ENCODE data around the gene TOR2A. TPM values are rescaled to one million over a fixed set of nuclear protein-coding genes. Genes with fewer than 3 reads are reported as not detected.

Gene TOR2A
- total RNA-seq, 1 donor from 2014 or later, result 23.4 TPM

GRCh38 chr9:127722055-127722745, 12.9 kb downstream of the TOR2A start:
- intact Hi-C loops (cut with micrococcal nuclease), result no loop called here

GRCh38 chr9:127721391-127721821, 13.7 kb downstream of the TOR2A start:
- intact Hi-C loops (cut with micrococcal nuclease), result no loop called here

GRCh38 chr9:127720865-127721227, 14.2 kb downstream of the TOR2A start:
- intact Hi-C loops (cut with micrococcal nuclease), result no loop called here

- intact Hi-C loops (cut with micrococcal nuclease), result no loop called here
Observed at GRCh38 chr9:127720031-127720864, 14.8 kb downstream of the TOR2A start.

- intact Hi-C loops (cut with micrococcal nuclease), result loop anchor here (10.0 kb wide), 1 partner anchor 103 kb away; the partner anchor contains the start of gene STXBP1
Observed at GRCh38 chr9:127717766-127718165, 17.3 kb downstream of the TOR2A start.

GRCh38 chr9:127716412-127716811, 18.7 kb downstream of the TOR2A start:
- intact Hi-C loops (cut with micrococcal nuclease), result loop anchor here (10.0 kb wide), 1 partner anchor 102 kb away; the partner anchor contains the start of gene STXBP1

- intact Hi-C loops (cut with micrococcal nuclease), result loop anchor here (1.0 to 10.0 kb wide), 3 partner anchors 16 to 101 kb away; partner anchors contain the start of genes STXBP1 and TOR2A
Observed at GRCh38 chr9:127715470-127716337, 19.4 kb downstream of the TOR2A start, which contains the start of the genes PTRH1 and TTC16. Gene PTRH1, minus strand, starts transcription at chr9:127715663. Its CDS starts 24 bp downstream, at chr9:127715639. Gene TTC16, plus strand, starts transcription at chr9:127716079. Its CDS starts 67 bp downstream, at chr9:127716146.

GRCh38 chr9:127714951-127715469, 20.1 kb downstream of the TOR2A start:
- intact Hi-C loops (cut with micrococcal nuclease), result loop anchor here (1.0 to 10.0 kb wide), 3 partner anchors 16 to 100 kb away; partner anchors contain the start of genes STXBP1 and TOR2A

GRCh38 chr9:127714020-127714750, 20.9 kb downstream of the TOR2A start:
- intact Hi-C loops (cut with micrococcal nuclease), result loop anchor here (10.0 kb wide), 1 partner anchor 99 kb away; the partner anchor contains the start of gene STXBP1

- intact Hi-C loops (cut with micrococcal nuclease), result loop anchor here (10.0 kb wide), 1 partner anchor 98 kb away; the partner anchor contains the start of gene STXBP1
Observed at GRCh38 chr9:127712867-127713266, 22.2 kb downstream of the TOR2A start.

- intact Hi-C loops (cut with micrococcal nuclease), result loop anchor here (10.0 kb wide), 1 partner anchor 98 kb away; the partner anchor contains the start of gene STXBP1
Observed at GRCh38 chr9:127712371-127712770, 22.7 kb downstream of the TOR2A start.

- intact Hi-C loops (cut with micrococcal nuclease), result loop anchor here (10.0 kb wide), 1 partner anchor 97 kb away; the partner anchor contains the start of gene STXBP1
Observed at GRCh38 chr9:127711831-127712274, 23.2 kb downstream of the TOR2A start.

- intact Hi-C loops (cut with micrococcal nuclease), result loop anchor here (10.0 kb wide), 1 partner anchor 96 kb away; the partner anchor contains the start of gene STXBP1
Observed at GRCh38 chr9:127711226-127711701, 23.8 kb downstream of the TOR2A start.

- intact Hi-C loops (cut with micrococcal nuclease), result loop anchor here (10.0 kb wide), 1 partner anchor 95 kb away; the partner anchor contains the start of gene STXBP1
Observed at GRCh38 chr9:127710204-127710783, 24.8 kb downstream of the TOR2A start.

GRCh38 chr9:127708952-127709587, 26.0 kb downstream of the TOR2A start:
- intact Hi-C loops (cut with micrococcal nuclease), result no loop called here

- intact Hi-C loops (cut with micrococcal nuclease), result no loop called here
Observed at GRCh38 chr9:127707766-127708165, 27.3 kb downstream of the TOR2A start.

GRCh38 chr9:127706836-127707241, 28.3 kb downstream of the TOR2A start, which contains the start of gene CFAP157:
Gene CFAP157, plus strand, starts transcription at chr9:127706988. Its CDS starts 44 bp downstream, at chr9:127707032.
- intact Hi-C loops (cut with micrococcal nuclease), result no loop called here

Data from T-helper 2 cell treated with Interferon-gamma antibody and Interleukin-4, amounts not matched to agents 100 ng/mL and 5 ng/mL, for 36 hours (primary cell).